HEK293 (cell line): ENCODE measurements around the gene CNBP.

Source experiments
- CTCF ChIA-PET: fragments of 350-600 bp; formaldehyde crosslinking; extraction: SDS; loops from one replicate; lab custom pipeline; 2021; ENCODE audit warnings: antibody characterized with exemption; lab: Yijun Ruan, JAX
- POLR2A ChIA-PET: fragments of 300-600 bp; formaldehyde crosslinking; extraction: SDS; loops from one replicate; lab custom pipeline; 2020; ENCODE audit warnings: antibody characterized with exemption, inconsistent platforms; lab: Yijun Ruan, JAX
- H3K27ac ChIP-seq: fragments of 200-500 bp; sonication (Bioruptor generic); 2 replicates; pipeline ENCODE4 v1.5.1; 2014; ENCODE audit warnings: low read depth, low read length, control low read depth, inconsistent platforms; ENCODE audit errors: extremely low read depth
- H3K36me3 ChIP-seq, 2 experiments: fragments of 200-500 bp in 1 of 2; sonication (Bioruptor generic) in 1 of 2; 1 replicate in 1 of 2; 2 replicates in 1 of 2; pipeline ENCODE4 v1.5.1; 2014 to 2017; ENCODE audit warnings: inconsistent platforms in 2 of 2, low read length in 2 of 2; ENCODE audit not compliant: control insufficient read depth in 2 of 2, insufficient read depth in 1 of 2
- H3K4me1 ChIP-seq: fragments of 200-500 bp; sonication (Bioruptor generic); 2 replicates; pipeline ENCODE4 v1.5.1; 2014; ENCODE audit warnings: mild to moderate bottlenecking, low read length, inconsistent platforms; ENCODE audit not compliant: control insufficient read depth, insufficient read depth
- H3K4me3 ChIP-seq: 2 replicates; pipeline ENCODE4 v1.5.1; 2011; ENCODE audit warnings: low read depth, mild to moderate bottlenecking, control low read depth, low read length, moderate library complexity
- H3K9me3 ChIP-seq: fragments of 200-500 bp; sonication (Bioruptor generic); 2 replicates; pipeline ENCODE4 v1.5.1; 2014; ENCODE audit warnings: low read depth, low read length, inconsistent platforms; ENCODE audit not compliant: control insufficient read depth, insufficient read depth
- ELK4 ChIP-seq: IDR thresholded peaks from 2 replicates; pipeline ENCODE4 v1.6.1; 2011; ENCODE audit warnings: mild to moderate bottlenecking, low read depth, low read length, borderline replicate concordance
- FEZF1 ChIP-seq: fragments of 450-650 bp; formaldehyde crosslinking; IDR thresholded peaks from 2 replicates; pipeline ENCODE4 v1.5.1; 2016; ENCODE audit warnings: missing biosample characterization, missing genetic modification characterization
- GLI2 ChIP-seq: fragments of 450-650 bp; formaldehyde crosslinking; IDR thresholded peaks from 2 replicates; pipeline ENCODE4; 2017; ENCODE audit warnings: missing biosample characterization, missing genetic modification characterization, low read depth, borderline replicate concordance
- MZF1 ChIP-seq: fragments of 450-650 bp; formaldehyde crosslinking; IDR thresholded peaks from 2 replicates; pipeline ENCODE4 v1.5.1; 2017; ENCODE audit warnings: missing biosample characterization, missing genetic modification characterization, borderline replicate concordance
- SP2 ChIP-seq: fragments of 450-650 bp; formaldehyde crosslinking; IDR thresholded peaks from 2 replicates; pipeline ENCODE4 v1.5.1; 2016; ENCODE audit warnings: missing biosample characterization, missing genetic modification characterization
- SP7 ChIP-seq: fragments of 450-650 bp; formaldehyde crosslinking; IDR thresholded peaks from 2 replicates; pipeline ENCODE4 v1.5.1; 2016; ENCODE audit warnings: missing biosample characterization, missing genetic modification characterization
- TSHZ1 ChIP-seq: fragments of 450-650 bp; formaldehyde crosslinking; IDR thresholded peaks from 2 replicates; pipeline ENCODE4 v1.5.1; 2016; ENCODE audit warnings: missing biosample characterization, missing genetic modification characterization, borderline replicate concordance
- ZBTB11 ChIP-seq: fragments of 450-650 bp; formaldehyde crosslinking; conservative IDR thresholded peaks from 2 replicates; pipeline ENCODE4 v1.5.1; 2016; ENCODE audit warnings: low read depth, missing biosample characterization, missing genetic modification characterization
- ZBTB17 ChIP-seq: fragments of 450-650 bp; formaldehyde crosslinking; IDR thresholded peaks from 2 replicates; pipeline ENCODE4 v1.5.1; 2016; ENCODE audit warnings: missing biosample characterization, missing genetic modification characterization
- ZNF24 ChIP-seq: fragments of 450-650 bp; formaldehyde crosslinking; IDR thresholded peaks from 2 replicates; pipeline ENCODE4 v1.5.1; 2016; ENCODE audit warnings: missing biosample characterization, missing genetic modification characterization
- ZNF311 ChIP-seq: fragments of 450-650 bp; formaldehyde crosslinking; IDR thresholded peaks from 2 replicates; pipeline ENCODE4 v1.5.1; 2017; ENCODE audit warnings: missing biosample characterization, missing genetic modification characterization, borderline replicate concordance
- ZNF335 ChIP-seq: fragments of 450-650 bp; formaldehyde crosslinking; conservative IDR thresholded peaks from 2 replicates; pipeline ENCODE4 v1.5.1; 2016; ENCODE audit warnings: missing biosample characterization, missing genetic modification characterization
- ZNF529 ChIP-seq: fragments of 450-650 bp; formaldehyde crosslinking; IDR thresholded peaks from 2 replicates; pipeline ENCODE4 v1.5.1; 2017; ENCODE audit warnings: missing genetic modification characterization, missing biosample characterization; ENCODE audit not compliant: insufficient replicate concordance
- ZNF610 ChIP-seq: fragments of 450-650 bp; formaldehyde crosslinking; IDR thresholded peaks from 2 replicates; pipeline ENCODE4 v1.5.1; 2016; ENCODE audit warnings: missing biosample characterization, missing genetic modification characterization, borderline replicate concordance
- ZNF843 ChIP-seq: fragments of 450-650 bp; formaldehyde crosslinking; IDR thresholded peaks from 2 replicates; pipeline ENCODE4 v1.5.1; 2016; ENCODE audit warnings: missing biosample characterization, missing genetic modification characterization
- TF ChIP-seq, protein P1 (sequence below): fragments of 450-650 bp; formaldehyde crosslinking; IDR thresholded peaks from 2 replicates; pipeline ENCODE4 v1.5.0; 2017; ENCODE audit warnings: missing biosample characterization, missing genetic modification characterization, borderline replicate concordance
- TF ChIP-seq, protein P2 (sequence below): fragments of 450-650 bp; formaldehyde crosslinking; IDR thresholded peaks from 2 replicates; pipeline ENCODE4 v1.5.1; 2017; ENCODE audit warnings: missing biosample characterization, missing genetic modification characterization
- TF ChIP-seq, protein P3 (sequence below): fragments of 450-650 bp; formaldehyde crosslinking; IDR thresholded peaks from 2 replicates; pipeline ENCODE4 v1.5.1; 2016; ENCODE audit warnings: missing biosample characterization, missing genetic modification characterization

Gene CNBP

DNA sequence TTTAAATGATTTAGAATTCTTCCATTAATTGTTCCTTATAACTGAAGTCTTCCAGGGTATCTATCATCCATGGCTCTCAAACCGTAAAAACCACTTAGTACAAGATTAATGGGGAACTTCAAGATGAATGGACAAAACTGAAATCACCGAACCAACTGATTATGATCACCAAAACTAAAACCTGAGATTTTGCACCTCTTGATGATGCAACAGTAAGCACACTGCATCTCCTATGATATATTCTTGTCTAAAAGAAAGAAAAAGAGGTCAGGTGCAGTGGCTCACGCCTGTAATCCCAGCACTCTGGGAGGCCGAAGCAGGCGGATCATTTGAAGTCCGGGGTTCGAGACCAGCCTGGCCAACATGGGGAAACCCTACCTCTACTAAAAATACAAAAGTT, 19.2 kb downstream of the CNBP start (continued):
- TF ChIP-seq ZNF843, result no peak
- TF ChIP-seq, protein P1, sequence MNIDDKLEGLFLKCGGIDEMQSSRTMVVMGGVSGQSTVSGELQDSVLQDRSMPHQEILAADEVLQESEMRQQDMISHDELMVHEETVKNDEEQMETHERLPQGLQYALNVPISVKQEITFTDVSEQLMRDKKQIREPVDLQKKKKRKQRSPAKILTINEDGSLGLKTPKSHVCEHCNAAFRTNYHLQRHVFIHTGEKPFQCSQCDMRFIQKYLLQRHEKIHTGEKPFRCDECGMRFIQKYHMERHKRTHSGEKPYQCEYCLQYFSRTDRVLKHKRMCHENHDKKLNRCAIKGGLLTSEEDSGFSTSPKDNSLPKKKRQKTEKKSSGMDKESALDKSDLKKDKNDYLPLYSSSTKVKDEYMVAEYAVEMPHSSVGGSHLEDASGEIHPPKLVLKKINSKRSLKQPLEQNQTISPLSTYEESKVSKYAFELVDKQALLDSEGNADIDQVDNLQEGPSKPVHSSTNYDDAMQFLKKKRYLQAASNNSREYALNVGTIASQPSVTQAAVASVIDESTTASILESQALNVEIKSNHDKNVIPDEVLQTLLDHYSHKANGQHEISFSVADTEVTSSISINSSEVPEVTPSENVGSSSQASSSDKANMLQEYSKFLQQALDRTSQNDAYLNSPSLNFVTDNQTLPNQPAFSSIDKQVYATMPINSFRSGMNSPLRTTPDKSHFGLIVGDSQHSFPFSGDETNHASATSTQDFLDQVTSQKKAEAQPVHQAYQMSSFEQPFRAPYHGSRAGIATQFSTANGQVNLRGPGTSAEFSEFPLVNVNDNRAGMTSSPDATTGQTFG (tag by site-specific recombination), result no peak
- TF ChIP-seq TSHZ1 (tag by site-specific recombination), result no peak
- TF ChIP-seq, protein P2, sequence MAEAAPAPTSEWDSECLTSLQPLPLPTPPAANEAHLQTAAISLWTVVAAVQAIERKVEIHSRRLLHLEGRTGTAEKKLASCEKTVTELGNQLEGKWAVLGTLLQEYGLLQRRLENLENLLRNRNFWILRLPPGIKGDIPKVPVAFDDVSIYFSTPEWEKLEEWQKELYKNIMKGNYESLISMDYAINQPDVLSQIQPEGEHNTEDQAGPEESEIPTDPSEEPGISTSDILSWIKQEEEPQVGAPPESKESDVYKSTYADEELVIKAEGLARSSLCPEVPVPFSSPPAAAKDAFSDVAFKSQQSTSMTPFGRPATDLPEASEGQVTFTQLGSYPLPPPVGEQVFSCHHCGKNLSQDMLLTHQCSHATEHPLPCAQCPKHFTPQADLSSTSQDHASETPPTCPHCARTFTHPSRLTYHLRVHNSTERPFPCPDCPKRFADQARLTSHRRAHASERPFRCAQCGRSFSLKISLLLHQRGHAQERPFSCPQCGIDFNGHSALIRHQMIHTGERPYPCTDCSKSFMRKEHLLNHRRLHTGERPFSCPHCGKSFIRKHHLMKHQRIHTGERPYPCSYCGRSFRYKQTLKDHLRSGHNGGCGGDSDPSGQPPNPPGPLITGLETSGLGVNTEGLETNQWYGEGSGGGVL (tag by site-specific recombination), result no peak
- TF ChIP-seq ZNF311 (tag by site-specific recombination), result no peak
- no peak for TF ChIP-seq ZNF529 (tag by site-specific recombination)
- no peak for TF ChIP-seq GLI2 (tag by site-specific recombination)
- TF ChIP-seq ELK4, result no peak
- no peak for TF ChIP-seq ZBTB11

- CTCF ChIA-PET, result interaction anchor here (0.6 to 3.3 kb wide), 8 partner anchors 7 to 272 kb away, joined by 3 to 32 read pairs (median 4); no protein-coding TSS in a partner anchor
- Histone ChIP-seq H3K36me3 (peaks cover 16 to 40% of the 10 kb centered on the region in 2 experiments), H3K9me3 (no peaks in the 10 kb centered on the region), H3K27ac (no peak overlapping the region), H3K4me1 (no peaks in the 10 kb centered on the region), H3K4me3 (no peak overlapping the region)
- POLR2A ChIA-PET, result interaction anchor here (0.5 to 1.9 kb wide), 6 partner anchors 23 to 153 kb away, joined by 3 to 5 read pairs (median 4); partner anchors contain the start of gene COPG1
- no peak for TF ChIP-seq ZNF24
- TF ChIP-seq SP7 (tag by site-specific recombination), result 0 out of 2 replicates have a peak, but pooled peaks have one; percentile 25
- peak; percentile 39; the same call in 1 of the 2 replicates for TF ChIP-seq SP2 (tag by site-specific recombination)
- TF ChIP-seq FEZF1, result peak; percentile 68
- TF ChIP-seq MZF1 (tag by site-specific recombination), result no peak
- TF ChIP-seq ZBTB17 (tag by site-specific recombination), result peak; percentile 90
- TF ChIP-seq, protein P3, sequence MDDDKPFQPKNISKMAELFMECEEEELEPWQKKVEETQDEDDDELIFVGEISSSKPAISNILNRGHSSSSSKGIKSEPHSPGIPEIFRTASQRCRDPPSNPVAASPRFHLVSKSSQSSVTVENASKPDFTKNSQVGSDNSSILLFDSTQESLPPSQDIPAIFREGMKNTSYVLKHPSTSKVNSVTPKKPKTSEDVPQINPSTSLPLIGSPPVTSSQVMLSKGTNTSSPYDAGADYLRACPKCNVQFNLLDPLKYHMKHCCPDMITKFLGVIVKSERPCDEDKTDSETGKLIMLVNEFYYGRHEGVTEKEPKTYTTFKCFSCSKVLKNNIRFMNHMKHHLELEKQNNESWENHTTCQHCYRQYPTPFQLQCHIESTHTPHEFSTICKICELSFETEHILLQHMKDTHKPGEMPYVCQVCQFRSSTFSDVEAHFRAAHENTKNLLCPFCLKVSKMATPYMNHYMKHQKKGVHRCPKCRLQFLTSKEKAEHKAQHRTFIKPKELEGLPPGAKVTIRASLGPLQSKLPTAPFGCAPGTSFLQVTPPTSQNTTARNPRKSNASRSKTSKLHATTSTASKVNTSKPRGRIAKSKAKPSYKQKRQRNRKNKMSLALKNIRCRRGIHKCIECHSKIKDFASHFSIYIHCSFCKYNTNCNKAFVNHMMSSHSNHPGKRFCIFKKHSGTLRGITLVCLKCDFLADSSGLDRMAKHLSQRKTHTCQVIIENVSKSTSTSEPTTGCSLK (tag by site-specific recombination), result no peak
- no peak for TF ChIP-seq ZNF610 (tag by site-specific recombination)
- TF ChIP-seq ZNF335, result 0 out of 2 replicates have a peak, but pooled peaks have one; percentile 19
Observed at GRCh38 chr3:129162729-129163579, 20.7 kb downstream of the CNBP start.
